UCSD-AML1 (cell line): Measurements from ENCODE around the gene PPP1R15B.
A peak's percentile ranks its signal among the peaks of the same experiment; 100 is the strongest.

ENCODE experiments used
- DNase-seq: peaks from one replicate; lab custom pipeline; 2025; ENCODE audit not compliant: unreplicated experiment; lab: John Stamatoyannopoulos, UW

The PPP1R15B gene

GRCh38 chr1:204401730-204402129, 9.9 kb downstream of the PPP1R15B start:
- no peak for DNase-seq

- DNase-seq: no peak
Observed at GRCh38 chr1:204400882-204401510, 10.6 kb downstream of the PPP1R15B start.

GRCh38 chr1:204398197-204399125, 13.2 kb downstream of the PPP1R15B start:
- no peak for DNase-seq

DNA sequence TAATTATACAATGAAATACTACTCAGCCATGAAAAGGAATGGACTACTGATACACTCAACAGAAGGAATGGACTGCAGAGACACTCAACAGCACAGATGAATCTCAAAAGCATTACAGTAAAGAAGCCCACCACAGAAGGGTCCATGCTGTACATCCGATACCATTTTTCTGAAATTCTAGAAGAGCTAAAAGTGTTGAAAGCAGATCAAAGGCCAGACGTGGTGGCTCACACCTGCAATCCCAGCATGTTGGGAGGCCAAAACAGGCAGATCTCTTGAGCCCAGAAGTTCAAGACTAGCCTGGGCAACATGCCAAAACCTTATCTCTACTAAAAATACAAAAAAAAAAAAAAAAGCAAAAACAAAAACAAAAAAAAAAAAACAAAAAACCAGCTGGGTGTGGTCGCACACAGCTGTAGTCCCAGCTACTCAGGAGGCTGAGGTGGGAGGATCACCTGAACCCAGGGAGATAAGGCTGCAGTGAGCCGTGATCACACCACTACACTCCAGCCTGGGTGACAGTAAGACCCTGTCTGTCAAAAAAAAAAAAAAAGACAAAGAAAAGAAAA, 15.5 kb downstream of the PPP1R15B start:
- no peak for DNase-seq

- no peak for DNase-seq
Observed at GRCh38 chr1:204391629-204392028, 20.0 kb downstream of the PPP1R15B start.

- DNase-seq: no peak
Observed at GRCh38 chr1:204390751-204391466, 20.7 kb downstream of the PPP1R15B start.

DNA sequence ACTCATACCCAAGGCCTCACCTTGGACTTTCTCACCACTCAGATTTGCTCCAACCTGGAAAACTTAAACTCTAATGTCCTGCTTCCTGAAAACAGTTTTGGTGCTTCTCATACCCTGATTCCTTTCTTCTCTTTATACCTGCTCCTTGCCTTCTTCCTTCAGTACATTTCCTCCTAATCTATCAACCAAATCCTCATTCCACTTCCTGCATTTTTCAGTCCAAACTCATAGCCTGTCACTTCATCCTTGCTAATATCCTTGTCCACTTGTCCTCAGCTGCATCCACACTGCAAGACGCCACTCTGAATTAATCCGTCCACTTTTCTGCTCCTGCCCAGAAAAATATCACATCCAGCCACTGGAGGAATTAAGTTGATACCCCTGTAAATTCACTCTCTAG, 25.9 kb downstream of the PPP1R15B start:
- no peak for DNase-seq

GRCh38 chr1:204384636-204385352, 26.8 kb downstream of the PPP1R15B start:
- no peak for DNase-seq

GRCh38 chr1:204383163-204383904, 28.3 kb downstream of the PPP1R15B start:
- no peak for DNase-seq

GRCh38 chr1:204382714-204383083, 28.9 kb downstream of the PPP1R15B start:
- DNase-seq: no peak

DNA sequence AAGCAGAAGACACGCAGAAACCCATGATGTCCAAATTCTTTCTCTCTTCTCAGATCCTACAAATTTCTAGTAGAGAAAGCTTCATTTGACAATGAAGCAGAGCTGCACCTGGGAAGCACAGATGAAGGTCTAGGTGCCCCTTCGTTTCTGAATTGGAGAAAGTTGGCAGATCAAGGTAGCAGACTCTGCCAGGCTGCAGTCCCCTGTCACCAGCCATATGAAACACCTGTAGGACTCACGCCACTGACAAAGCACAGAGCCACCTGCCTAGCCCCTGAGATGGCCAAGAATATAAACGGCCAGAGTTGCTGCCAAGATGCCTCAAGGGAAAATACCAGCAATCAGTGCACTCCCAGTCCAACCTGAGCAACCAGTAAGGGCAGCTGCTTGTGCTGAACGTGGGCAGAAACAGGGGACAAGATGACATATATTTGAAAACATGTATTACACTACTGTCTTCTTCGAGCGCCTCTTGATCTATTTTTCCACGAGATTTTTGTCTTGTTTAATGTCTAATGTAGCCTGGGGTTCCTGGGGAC, 31.3 kb downstream of the PPP1R15B start:
- no peak for DNase-seq

- peak; percentile 39 for DNase-seq
Observed at GRCh38 chr1:204377800-204378668, 33.6 kb downstream of the PPP1R15B start.

GRCh38 chr1:204376919-204377799, 34.5 kb downstream of the PPP1R15B start:
- no peak for DNase-seq

GRCh38 chr1:204376465-204376864, 35.2 kb downstream of the PPP1R15B start:
- no peak for DNase-seq

DNA sequence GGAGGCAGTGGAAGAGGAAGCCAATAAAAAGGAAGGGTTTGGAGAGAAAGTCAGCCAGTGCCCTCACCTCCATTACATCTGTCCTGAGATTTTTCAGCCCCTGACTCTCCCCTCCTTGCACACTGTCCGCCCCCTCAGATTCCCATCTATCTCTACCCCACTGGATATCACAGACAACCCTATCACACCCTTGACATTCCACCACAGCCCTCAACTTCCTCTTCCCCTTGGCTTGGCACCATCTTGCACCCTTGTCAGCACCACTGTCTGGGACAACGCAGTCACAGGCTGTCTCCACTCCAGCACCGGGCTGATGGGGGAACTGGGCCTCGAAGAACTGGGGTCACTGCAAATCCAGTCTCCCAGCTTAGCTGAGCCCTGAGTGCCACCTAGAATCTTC, 37.7 kb downstream of the PPP1R15B start:
- DNase-seq: no peak

GRCh38 chr1:204370176-204370575, 41.4 kb downstream of the PPP1R15B start:
- DNase-seq: no peak

GRCh38 chr1:204368996-204369726, 42.5 kb downstream of the PPP1R15B start:
- DNase-seq: no peak
